GM19351 (cell line): ENCODE data around the gene MVK.

Source experiments
- ATAC-seq: cut with Tn5 transposase; IDR thresholded peaks from one replicate; pipeline ENCODE4 v1.9.1; 2021; ENCODE audit warnings: mild to moderate bottlenecking, moderate library complexity; ENCODE audit not compliant: unreplicated experiment

Gene MVK

DNA sequence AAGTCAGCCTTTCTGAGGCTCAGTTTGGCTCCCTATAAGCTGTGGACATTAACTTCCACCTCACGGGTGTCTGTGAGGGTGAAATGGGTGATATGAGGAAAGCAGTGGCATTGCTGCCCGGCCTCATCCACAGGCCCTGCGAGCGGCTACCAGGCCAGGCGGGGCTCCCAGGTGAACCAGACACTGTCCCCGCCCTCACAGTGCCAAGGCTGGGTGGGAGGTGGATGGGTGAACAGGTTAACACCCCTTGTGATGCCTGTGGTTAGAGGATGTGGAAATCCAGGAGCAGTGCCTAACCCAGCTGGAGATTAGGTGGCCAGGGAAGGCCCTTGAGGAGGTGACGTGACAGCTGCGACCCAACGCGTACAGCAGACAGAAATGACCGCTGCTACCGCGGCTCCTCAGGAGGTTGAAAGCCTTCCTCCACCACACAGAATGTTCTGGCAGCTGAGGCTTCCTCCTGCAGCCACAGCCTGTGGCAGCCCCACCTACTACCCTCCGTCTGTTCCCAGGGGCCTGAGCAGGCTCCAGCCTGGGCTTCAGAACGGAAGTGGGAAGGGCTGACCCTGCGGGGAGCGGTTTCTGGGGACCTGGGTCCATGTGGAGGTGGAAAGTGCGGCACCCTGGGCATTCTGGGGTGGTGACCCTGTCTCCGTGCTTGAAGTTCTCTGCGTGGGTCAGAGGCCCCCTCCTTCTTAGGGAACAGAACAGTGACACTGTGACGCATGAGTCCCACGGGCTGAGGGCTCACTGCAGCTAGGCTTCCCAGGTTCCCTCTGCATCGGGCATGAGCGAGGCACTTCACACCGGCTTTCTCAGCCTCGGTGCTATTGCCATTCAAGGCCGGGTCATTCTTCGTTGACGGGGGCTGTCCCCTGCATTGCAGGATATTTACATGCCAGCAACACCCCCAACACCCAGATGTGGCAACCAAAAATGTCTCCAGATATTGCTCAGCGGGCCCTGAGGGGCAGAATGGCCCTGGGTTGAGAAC is 10.0 kb upstream of the MVK start:
- ATAC-seq = no peak

DNA sequence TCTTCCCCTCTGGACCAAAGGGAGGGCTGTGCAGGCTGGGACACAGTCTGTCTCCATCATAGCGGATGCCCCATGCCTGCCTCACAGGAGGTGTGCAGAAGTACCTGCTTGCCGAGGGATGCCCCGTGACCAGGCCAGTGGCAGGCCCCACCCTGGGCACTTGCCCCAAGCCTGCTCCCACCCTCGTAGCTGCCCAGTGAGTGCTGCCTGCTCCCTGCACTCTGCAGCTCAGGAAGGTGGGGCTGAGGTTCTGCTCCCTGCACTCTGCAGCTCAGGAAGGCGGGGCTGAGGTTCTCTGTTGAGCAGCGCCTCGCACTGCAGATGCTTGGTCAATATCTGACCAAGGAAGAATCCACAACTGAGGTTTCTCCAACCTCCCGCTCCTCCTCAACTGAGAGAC is 7.2 kb upstream of the MVK start:
- no peak for ATAC-seq

DNA sequence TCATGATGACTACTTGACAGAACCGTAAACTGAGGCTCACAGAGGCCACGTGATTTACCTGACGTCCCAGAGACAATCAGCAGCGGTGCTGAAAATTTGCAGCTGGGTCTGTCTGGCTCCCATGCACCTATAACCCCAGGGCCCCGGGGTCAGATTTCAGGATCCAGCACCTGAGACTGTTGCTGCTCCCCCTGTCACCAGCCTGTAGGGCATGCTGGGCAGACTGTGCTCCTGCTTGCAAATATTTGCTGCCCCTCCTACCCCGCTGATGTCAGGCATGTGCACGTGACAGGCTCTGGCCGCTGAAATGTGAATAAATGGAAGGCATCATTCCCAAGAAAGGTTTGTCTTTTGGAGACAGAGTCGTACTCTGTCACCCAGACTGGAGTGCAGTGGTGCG is 6.3 kb upstream of the MVK start:
- ATAC-seq = no peak

DNA sequence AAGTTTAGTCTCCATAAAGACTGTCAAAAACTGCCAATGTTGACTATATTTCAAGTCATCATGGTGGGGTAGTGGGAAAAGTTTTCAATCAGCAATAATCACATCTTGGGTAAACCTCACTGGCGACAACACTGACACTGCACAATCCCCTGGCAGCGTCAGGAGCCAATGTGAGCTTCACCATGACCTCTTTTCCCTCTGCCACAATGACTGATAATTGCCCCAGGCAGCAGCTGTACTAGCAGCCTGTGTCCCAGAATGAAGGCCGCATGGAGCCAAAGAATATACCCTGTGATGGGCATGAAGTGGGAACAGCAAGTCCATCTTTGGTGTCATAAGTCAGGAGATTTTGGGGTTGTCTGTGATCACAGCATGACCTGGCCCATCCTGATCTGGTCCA is 5.6 kb upstream of the MVK start:
- no peak for ATAC-seq

DNA sequence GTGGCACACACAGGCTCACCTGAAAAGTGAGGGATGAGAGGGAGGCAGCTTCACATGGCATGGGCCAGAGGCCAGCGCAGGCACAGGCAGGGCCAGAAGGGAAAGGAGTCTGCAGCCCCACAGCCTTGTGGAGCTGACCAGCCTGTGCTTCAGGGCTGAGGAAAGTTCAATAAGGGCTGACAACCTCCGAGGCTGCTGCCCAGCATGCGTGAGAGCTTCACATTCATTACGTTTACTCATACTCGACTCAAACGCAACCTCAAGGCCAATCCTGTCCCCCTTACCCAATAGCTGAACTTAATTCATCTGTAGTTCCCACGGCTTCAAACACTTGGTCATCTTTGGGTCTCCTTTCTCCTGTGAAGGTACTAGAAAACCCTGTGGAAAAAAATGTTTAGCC is 5.1 kb upstream of the MVK start:
- no peak for ATAC-seq

DNA sequence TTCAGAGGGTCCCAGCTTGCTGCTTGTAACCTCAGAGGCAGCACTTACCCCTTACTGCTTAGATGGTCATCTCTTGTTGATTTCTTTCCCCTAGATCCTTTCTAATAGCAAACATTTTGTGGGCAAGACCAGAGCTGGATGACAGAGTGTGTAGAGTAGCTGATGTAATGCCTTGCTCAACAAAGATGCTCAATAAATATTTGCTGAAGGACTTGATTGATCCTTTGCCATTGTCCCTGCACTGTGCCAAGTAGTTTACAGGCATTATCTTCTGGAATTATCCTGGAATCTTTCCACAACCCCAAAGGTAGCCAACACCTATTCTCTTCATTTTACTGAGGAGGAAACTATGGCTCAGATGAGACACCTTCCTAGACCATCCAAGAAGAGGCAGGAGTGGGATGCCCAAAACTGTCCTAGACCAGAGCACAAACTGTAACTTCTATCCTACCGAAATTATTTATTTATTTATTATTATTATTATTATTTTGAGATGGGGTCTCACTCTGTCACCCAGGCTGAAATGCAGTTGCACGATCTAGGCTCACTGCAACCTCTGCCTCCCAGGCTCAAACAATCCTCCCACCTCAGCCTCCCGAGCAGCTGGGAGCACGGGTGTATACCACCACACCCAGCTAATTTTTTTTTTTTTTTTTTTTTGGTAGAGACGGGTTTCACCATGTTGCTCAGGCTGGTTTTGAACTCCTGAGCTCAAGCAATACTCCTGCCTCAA is 1.7 kb upstream of the MVK start:
- ATAC-seq = no peak

DNA sequence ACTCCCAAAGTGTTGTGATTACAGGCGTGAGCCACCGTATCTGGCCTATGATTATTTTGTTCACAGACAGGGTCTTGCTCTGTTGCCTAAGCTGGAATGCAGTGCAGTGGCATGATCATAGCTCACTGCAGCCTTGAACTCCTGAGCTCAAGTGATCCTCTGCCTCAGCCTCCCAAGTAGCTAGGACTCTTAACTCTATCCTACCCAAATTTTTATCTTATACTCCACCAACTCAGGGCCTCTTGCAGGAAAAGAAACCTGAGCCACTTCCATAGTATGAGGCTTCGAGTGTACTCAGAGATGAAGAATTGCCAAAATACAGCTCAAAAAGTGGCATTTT is 1.1 kb upstream of the MVK start:
- ATAC-seq = no peak

DNA sequence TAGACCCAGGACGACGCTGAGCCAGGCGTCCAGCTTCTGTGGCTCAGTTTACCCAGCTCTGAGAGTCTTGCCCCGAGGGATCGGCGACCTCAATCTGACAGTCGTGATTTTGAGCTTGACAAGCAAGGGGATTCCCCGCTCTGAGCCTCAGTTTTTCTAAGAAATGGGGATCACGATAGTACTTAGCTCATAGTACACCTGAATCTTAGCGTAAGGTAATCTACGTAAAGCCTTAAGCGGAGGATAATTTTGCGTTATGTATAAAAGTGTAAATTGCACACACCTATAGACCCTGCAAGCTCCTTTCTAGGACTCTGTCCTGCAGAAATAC is 285 bp downstream of the MVK start:
- ATAC-seq = no peak

DNA sequence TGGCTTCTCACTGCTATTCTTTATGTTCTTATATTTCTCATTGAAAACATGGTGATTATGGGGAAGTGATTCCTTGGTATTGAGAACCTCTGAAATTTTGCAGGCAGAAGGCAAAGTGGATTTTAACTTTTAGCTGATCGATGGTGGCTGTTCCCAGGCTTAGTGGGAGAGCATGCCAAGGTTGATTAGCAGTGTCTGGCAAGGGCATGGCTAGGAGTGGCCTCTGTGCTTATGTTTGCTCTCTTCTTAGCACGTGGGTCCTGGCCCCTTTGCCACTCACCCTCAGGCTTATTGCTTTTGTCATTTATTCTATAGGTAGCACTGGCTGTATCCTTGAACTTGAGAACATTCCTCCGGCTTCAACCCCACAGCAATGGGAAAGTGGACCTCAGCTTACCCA is 2.1 kb downstream of the MVK start:
- ATAC-seq = no peak

DNA sequence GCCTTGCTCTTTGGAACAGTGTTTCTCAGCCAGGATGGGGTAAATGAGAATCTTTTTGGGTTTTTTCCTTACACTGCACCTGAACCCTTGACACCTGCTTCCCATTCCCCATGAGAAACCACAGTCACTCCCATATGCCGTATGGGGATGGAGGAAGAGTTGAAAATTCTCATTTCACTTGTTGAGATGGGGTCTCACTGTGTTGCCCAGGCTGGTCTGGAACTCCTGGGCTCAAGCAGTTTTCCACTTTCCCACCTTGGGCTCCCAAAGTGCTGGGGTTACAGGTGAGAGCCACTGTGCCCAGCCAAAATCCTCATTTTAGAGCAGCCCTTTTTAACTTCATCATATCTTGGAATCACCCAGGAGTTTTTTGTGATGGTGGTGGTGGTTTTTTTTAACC is 3.7 kb downstream of the MVK start:
- no peak for ATAC-seq

DNA sequence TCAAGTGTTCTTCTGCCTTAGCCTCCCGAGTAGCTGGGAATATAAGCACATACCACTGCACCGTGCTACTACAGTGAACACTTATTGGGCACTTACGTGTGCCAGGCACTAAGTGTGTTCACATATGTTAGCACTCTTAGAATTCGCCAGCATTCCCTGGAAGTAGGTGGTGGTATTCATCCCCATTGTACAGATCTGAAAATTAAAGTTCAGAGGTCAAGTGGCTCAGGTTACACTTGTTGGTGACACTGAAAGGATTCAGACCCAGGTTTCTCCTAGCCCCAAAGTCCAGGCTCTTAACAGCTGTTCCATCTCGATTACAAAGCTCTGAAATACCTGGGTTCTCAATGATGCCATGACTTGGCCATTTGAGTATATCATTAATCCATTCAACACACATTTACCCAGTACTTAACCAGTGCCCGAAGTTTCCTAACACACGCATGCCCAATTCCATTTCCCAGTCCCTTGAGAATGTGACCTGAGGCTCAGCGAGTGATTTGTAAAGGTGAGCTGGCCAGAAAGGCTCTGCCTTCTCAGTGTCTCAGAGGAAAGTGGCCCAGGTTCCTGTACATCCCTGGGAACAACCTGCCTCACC is 4.8 kb downstream of the MVK start:
- no peak for ATAC-seq

DNA sequence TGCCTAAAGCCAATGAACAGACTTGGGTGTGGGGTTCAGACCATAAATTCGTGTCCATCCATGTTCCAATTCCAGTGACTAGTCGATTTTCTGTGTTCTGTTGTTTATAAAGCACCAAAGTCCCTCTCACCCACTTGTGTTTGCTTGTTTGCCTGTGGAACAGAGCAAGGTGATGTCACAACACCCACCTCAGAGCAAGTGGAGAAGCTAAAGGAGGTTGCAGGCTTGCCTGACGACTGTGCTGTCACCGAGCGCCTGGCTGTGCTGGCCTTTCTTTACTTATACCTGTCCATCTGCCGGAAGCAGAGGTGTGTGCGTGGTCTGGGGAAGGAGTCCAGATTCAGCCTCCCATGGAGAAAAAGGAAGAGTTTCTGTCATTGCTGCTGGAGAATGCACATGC is 6.0 kb downstream of the MVK start:
- no peak for ATAC-seq

DNA sequence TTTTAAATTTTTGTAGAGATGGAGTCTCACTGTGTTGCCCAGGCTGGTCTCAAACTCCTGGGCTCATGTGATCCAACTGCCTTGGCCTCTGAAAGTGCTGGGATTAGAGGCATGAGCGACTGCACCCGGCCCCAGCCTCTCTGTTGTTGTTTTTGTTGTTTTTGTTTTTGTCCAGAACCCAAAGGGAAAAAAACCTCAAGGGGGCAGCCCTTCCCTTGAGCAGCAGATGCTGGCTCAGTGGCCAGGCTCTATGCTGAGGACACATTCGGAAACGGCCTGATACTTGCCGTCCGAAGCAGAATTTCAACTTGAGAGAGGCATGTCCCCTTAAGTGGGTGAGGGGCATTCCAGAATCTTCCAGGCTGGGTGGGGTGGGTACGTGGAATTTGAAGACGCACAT is 6.7 kb downstream of the MVK start:
- no peak for ATAC-seq

DNA sequence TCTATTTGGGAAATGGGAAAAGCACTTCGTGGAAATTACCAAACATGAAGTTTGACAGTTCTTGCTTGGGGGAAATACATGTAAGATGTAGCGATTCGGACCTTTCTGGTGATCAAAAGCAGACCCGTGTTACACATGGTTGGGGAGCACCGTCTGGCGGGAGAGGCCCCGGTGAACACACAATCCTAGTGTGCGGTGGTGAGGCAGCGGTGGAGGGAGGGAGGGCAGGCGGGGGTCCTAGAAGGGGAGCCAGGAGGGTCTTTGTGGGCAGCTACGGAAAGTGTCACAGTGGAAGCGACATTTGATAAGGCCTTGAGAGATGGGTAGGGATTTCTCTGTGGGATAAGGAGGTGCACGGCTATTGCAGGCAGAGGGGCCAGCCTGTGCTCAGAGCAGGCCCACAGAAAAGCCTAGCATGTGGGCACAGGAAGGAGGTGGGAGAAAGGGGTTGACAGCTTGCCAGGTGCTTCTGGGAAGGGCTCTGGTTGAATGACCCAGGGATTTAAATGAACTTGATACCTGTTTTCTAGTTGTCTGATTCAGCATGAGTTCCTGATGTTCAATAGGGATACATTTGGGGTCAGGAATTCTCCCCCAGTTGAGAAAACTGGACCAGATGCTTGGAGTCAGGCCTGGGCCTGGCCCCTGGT is 7.2 kb downstream of the MVK start:
- no peak for ATAC-seq

DNA sequence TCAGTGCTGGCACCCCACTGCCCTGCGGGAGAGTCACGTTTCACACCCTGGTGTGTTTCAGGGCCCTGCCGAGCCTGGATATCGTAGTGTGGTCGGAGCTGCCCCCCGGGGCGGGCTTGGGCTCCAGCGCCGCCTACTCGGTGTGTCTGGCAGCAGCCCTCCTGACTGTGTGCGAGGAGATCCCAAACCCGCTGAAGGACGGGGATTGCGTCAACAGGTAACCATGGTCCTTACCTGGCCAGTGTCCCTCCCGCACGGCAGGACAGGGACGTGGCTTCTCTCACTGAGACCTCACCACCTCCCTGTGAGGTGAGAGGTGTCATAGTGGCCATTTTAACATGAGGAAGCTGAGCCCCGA is 7.7 kb downstream of the MVK start:
- no peak for ATAC-seq

DNA sequence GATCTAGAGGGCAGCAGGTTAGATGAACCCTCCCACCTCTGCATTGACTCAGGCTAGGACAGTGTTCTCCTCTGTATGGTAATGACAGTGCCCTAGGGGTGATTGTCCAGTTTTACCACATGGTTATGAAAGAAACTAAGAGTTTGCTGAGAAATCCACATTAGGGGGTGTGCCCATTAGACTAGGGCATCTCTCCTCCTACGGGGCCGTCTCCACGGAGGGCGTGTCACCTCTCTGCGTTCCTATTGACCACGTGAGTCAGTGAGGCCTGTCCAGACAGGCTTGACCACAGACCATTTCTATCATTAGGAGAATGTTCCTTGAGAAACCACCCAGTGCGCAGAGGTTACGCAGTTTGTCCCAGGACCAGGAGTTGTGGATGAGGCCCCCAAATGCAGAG is 8.3 kb downstream of the MVK start:
- no peak for ATAC-seq

DNA sequence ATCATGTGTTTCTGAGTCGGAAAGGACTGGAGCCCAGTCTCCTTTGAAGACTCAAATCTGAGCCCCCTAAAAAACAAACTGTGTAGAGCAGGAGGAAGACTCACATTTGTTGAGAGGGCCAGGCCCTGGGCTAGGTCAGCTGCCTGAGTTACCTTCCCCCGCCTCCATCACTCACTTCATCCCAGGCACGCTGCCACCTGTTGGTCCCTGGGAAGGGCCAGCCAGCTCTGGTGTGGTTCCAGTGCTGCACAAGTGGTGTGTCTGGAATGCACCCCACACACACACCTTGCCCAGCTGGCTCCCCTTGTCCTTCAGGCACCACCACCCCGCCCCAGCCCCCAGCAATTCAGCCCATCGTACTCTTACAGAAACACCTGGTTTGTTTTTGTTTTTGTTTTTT is 9.0 kb downstream of the MVK start:
- ATAC-seq = no peak

DNA sequence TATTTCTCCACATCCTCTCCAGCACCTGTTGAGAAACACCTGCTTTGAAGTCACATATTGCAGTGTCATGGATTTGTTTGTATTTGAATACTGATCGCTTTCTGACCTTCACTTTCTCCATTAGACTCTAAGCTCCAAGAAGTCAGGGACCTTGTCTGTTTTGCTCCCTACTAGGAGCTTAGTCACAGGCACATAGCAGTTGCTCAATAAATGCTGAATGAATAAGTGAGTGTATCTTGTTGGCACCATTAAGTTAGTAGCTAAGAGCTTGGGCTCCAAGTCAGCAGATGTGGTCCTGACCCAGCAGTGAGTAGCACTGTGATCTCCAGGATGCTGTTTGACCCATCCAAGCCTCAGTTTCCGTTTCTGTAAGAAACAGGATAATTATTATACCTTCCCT is 10.1 kb downstream of the MVK start:
- no peak for ATAC-seq

DNA sequence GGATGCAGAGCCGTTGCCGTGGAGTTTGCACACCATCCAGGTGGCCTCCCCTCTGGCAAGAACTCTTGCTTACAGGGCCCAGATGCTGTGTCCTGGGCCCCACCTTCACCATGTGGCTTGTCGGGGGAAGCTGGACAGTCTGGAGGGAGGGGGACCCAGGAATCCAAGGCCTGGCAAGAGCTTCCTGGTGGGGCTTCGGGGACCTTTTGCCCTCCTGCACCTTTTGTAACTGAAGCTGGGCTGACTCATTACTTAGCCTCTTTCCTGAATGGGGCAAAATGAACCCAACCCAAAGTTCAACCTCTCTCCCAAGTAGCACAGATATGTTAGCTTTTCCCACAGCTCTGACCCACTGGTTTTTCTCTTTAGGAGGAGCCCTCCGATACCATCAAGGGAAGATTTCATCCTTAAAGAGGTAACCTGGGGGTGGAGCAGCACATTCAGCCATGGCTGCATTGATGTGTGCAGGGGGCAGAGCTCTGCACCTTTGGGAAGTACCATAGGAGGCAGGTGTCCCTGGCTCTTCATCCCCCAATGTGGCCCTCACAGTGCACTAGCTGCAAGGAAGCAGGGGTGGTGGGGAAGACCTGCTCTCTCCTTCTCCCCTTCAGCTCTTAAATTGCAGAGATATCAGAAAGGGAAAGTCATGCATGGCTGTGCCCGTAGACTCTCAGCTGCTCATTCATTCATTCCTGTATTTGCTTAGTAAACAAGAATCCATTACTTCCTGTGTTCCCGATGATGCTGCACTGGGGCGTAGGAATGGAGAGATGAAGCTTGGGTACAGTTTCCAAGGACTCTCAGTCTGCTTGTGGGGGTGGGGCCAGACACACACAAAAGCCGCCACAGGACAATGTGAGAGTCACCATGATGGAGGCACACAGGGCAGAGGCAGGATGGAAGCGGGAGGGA is 13.0 kb downstream of the MVK start:
- no peak for ATAC-seq

DNA sequence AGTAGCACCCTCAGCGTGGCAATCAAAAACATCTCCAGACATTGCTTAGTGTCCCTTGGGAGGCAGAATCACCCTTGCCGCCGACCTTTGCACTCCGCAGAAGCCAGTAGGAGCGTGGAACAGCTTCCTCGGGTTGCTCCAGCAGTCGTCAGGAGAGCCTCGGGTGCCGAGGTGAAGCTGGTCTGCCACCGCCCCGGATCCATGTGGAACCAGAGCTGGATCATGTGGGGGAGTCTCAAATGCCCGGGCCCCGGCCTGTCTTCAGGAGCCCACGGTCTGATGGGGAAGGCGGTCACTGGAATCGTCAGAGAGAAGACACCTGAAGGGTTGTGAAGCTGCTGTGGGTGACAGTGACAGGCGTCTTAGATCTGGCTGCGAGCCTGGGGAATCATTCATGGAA is 14.3 kb downstream of the MVK start:
- ATAC-seq = no peak
